Urinary bladder (tissue), 4 donors: ENCODE results near the gene SIAH1. TPM values are rescaled to one million over a fixed set of nuclear protein-coding genes. Genes with fewer than 3 reads are reported as not detected.
"Not testable (repeated sequence)": the region's sequence is repeated elsewhere in the genome, so short reads cannot be mapped to it uniquely, and the experiment has no call there.

Source experiments
- DNase-seq: peaks from one replicate; pipeline ENCODE4 v3.0.0-alpha.2; 2015; ENCODE audit errors: extremely low spot score
- H3K27ac ChIP-seq: one replicate; pipeline ENCODE4 v1.5.1; 2013; ENCODE audit warnings: low read depth, mild to moderate bottlenecking, moderate library complexity
- H3K36me3 ChIP-seq: one replicate; pipeline ENCODE4 v1.6.1; 2013; ENCODE audit warnings: mild to moderate bottlenecking, moderate library complexity; ENCODE audit not compliant: insufficient read depth
- H3K4me1 ChIP-seq: one replicate; pipeline ENCODE4 v1.6.1; 2013; ENCODE audit warnings: mild to moderate bottlenecking, moderate library complexity; ENCODE audit not compliant: insufficient read depth
- H3K4me3 ChIP-seq: one replicate; pipeline ENCODE4 v1.5.1; 2013; ENCODE audit warnings: low read depth, low read length
- WGBS: extraction: QIAGEN DNeasy Blood & Tissue Kit; methylation state at CpG from one replicate; pipeline ENCODE4 v1.1.7; 2013; 5-methylcytosine and 5-hydroxymethylcytosine counted together
- polyA plus RNA-seq: library from polyadenylated mRNA; stranded (reverse); fragments of 200-250 nt; gene quantifications from one replicate; pipeline ENCODE4 v1.2.3, GENCODE V29; 2013
- total RNA-seq: library from RNA; depleted of rRNA; stranded (reverse); fragments of >200 nt; gene quantifications from one replicate; pipeline ENCODE4 v1.2.3, GENCODE V29; 2014
- donor health status: healthy with polysubstance abuse.
- donor health status: healthy.

SIAH1 gene
- total and polyA plus RNA-seq, 2 donors = 17.2 to 51.1 TPM

DNA sequence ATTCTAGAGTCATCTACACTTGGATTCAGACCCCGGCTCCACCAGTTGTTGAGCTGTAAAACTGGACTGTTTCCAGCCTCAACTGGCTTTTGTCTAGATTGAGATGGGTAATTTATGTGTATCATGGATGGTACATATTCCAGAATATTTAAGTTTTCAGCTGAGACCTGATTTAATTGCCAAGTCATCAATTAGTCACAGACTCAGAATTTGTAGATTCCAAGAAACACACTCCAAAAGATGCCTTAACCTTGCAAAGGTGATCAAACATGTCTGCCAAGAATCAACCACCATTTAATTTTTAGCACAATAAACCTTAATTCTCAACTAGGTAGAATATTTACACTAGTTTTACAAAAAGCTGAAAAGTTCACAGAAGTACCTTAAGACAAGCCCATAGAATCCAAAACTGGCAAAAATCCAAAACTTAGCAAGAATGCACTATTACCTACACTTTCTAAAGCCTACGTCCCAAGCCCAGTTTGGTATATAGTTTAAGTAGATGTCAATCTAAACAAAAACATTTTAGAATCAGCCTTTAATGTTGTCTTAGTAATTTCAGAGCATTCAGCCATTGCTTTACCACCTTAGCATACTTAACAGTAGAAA, 17.7 kb downstream of the SIAH1 start:
- H3K27ac ChIP-seq = no peak overlapping the region
- peaks cover 2% of the 10 kb centered on the region for H3K4me1 ChIP-seq
- no peak for DNase-seq
- no peak overlapping the region for H3K4me3 ChIP-seq
- 47% methylated on average over 2 of the region's 2 CpGs for WGBS
- no peaks in the 10 kb centered on the region for H3K36me3 ChIP-seq

DNA sequence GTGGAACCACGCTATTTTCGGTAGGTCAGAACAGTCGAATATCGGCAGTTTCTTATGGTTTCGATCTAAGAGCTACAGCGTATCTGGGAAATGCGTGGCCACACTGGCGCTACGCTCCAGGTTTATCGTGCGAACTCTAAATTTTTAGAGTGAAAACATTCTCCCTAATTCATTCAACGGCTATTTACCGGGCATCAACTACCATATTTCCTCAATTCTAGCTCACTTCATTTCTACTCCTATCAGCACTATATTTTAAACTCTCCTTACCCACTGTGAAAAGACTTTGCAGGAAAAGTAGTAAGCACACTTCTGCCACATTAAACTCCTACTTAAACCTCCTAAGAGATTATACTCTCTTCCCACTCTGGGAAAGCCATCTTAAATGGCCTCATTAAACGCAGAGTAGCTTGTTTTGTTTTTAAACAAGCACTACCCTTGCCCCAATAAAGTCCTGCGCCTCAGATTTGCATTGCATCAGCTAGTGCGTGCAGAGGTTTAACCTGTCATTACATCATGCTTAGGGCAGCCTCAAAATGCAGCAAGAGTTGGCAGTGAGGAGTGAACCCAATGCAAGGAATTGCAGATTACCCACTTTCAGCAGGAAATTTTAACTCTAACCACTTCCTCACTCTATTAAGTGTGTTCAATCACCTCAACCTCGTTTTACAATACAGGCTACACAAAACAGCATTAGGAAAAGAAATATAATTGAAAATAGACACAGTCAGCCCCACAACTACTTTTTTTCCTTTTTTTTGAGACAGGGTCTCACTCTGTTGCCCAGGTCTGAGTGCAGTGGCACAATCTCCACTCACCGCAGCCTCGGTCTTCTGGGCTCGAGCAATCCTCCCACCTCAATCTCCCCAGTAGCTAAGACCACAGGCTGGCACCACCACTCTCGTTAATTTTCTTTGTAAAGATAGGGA, 18.8 kb downstream of the SIAH1 start:
- no peaks in the 10 kb centered on the region for H3K36me3 ChIP-seq
- no peak for DNase-seq
- H3K4me1 ChIP-seq = peaks cover 2% of the 10 kb centered on the region
- WGBS = 16% methylated on average over 21 of the region's 21 CpGs
- peak overlapping the region; percentile 64 for H3K4me3 ChIP-seq
- H3K27ac ChIP-seq = peak overlapping the region; percentile 68

DNA sequence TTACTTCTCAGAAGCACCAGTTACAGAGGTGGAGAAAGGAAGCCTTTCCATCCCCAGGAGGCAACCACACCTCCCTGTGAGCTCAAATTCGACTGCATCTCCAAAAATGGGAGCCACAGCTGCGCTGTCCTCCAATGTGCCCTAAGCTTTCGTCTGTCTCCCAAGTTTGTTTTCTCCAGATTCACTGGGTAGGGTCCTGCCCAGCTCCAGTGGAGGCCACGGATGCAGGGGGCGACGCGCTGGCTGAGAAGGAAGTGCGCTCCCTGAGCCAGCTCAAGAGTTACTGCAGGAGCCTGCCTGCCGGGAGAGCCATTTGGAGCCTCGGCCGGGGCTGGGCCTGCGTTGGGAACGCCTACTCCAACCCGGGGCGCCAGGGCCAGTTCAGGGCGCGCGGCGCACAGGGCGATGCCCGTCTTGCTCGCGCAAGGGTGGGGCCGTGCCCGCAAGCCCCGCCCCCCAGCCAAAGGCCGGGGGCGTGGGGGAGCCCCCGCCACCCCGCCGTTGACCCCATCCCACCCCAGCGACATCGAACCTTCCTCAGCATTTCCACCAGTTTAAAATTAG, 19.5 kb downstream of the SIAH1 start:
- H3K4me1 ChIP-seq = peaks cover 2% of the 10 kb centered on the region
- no peak for DNase-seq
- peak overlapping the region; percentile 64 for H3K4me3 ChIP-seq
- peaks cover 2% of the 10 kb centered on the region for H3K36me3 ChIP-seq
- WGBS = 1% methylated on average over 33 of the region's 33 CpGs
- peak overlapping the region; percentile 68 for H3K27ac ChIP-seq

DNA sequence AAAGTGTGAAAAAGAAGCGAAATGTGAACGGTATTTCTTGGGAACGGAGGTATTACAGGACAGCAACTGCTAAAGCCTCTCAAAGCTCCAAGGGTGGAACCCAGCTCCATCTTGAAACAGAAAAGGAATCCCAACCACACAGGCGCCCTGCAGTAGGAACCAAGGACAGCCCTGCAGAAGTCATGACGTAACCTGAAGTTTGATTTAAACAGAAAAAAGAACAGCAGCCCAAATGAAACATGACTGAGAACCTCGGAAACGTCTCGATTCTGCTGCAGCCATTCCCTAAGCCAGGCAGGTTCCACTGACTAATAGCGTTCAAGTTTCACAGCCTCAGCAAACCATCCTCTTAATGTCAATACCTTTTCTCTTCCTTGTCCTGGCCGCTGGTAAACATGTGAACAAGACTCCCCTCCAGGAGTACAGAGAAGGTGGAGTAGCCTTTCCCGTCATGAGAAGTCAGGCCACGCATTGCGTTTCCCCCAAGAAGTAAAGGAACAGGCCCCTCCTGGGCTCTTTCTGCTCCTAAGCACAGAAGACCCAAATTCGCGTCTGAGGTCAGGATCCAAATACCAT, 20.1 kb downstream of the SIAH1 start:
- WGBS = 45% methylated on average over 15 of the region's 15 CpGs
- Histone ChIP-seq H3K36me3 (peaks cover 2% of the 10 kb centered on the region), H3K27ac (no peak overlapping the region), H3K4me1 (peaks cover 2% of the 10 kb centered on the region), H3K4me3 (peak overlapping the region; percentile 23)
- DNase-seq = no peak

DNA sequence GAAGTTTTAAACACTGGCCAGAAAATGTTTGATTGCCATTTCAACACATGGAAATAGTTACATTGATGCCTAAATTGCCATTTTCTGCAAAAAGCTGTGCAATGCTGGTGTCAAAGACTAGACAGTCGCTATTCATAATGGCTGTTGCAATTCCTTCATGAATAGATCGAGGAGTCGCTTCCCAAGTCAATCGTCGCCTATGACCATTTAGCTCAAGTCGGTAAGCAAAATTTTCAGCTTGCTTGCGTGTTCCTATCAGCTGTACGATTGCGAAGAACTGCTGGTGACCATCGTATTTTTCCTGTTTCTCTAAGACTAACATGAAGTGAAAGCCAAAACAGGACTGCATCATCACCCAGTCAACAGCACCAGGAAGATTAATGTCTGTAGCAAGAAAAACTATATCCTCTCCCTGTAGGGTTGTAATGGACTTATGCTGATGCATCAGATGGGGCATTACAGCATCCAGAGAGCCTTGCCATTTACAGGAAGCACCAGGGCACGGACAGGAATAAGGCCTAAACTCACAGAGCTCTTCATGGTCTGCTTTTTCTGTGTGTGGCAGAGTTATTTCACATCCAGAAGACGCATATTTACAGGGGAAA, 23.6 kb downstream of the SIAH1 start:
- DNase-seq = no peak
- H3K27ac ChIP-seq = no peak overlapping the region
- H3K4me3 ChIP-seq = no peak overlapping the region
- no peaks in the 10 kb centered on the region for H3K4me1 ChIP-seq
- WGBS = 92% methylated on average over 12 of the region's 12 CpGs
- H3K36me3 ChIP-seq = peaks cover 2% of the 10 kb centered on the region

DNA sequence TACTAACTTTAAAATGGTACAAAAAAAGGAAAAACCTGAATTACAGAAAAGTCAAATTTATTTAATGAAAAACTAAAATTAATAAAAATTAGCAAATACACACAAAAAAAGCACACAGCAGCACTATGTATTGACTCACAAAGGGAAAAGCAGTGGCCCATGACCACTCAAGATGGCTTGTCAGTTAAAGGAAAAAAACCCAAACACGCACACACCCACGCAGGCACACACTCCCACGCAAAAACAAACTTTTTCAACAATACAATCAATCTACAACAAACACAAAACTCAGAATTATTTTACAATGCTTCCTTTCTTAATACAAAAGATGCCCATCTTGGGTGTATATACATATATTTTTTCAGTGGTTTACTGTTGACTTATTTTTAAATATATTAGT, 24.2 kb downstream of the SIAH1 start:
- Histone ChIP-seq H3K36me3 (peaks cover 2% of the 10 kb centered on the region), H3K27ac (no peak overlapping the region), H3K4me1 (no peaks in the 10 kb centered on the region), H3K4me3 (no peak overlapping the region)
- no peak for DNase-seq
- WGBS = 95% methylated on average over 3 of the region's 3 CpGs

DNA sequence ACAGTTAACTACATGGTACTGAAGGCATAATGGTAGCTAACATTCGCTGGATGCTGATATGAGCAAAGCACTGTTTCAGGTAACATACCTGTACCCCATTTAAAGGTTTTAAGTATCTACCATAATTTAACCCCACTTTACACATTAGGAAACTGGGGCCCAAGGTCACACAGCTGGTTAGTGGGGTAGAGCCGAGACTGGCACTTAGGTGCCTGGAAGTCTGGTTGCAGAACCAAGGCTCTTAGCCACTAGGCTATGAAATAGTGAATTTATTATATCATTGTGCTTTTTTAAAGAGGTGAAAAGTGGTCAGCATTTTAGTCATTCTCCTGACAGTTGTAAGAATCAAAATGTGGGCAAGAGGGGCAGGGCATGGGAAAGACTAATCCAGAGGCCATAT, 25.2 kb downstream of the SIAH1 start:
- Histone ChIP-seq H3K27ac (no peak overlapping the region), H3K36me3 (peaks cover 2% of the 10 kb centered on the region), H3K4me3 (no peak overlapping the region), H3K4me1 (no peaks in the 10 kb centered on the region)
- DNase-seq = no peak
- 97% methylated on average over 2 of the region's 2 CpGs for WGBS

DNA sequence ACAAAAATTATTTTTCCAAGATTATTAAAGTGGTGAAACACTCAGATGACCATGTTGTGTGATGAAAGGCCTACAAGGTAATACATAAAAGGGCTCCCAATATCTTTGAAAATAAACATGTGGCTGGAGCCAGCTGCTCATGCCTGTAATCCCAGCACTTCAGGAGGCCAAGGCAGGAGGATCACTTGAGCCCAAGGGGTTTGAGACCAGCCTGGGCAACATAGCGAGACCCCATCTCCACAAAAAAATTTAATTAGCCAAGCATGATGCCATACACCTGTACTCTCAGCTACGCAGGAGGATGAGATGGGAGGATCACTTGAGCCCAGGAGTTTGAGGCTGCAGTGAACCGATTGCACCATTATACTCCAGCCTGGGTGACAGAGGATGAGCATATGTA, 26.8 kb downstream of the SIAH1 start:
- DNase-seq = no peak
- Histone ChIP-seq H3K4me3 (no peak overlapping the region), H3K36me3 (peaks cover 2% of the 10 kb centered on the region), H3K27ac (no peak overlapping the region), H3K4me1 (no peaks in the 10 kb centered on the region)
- 94% methylated on average over 3 of the region's 3 CpGs for WGBS

DNA sequence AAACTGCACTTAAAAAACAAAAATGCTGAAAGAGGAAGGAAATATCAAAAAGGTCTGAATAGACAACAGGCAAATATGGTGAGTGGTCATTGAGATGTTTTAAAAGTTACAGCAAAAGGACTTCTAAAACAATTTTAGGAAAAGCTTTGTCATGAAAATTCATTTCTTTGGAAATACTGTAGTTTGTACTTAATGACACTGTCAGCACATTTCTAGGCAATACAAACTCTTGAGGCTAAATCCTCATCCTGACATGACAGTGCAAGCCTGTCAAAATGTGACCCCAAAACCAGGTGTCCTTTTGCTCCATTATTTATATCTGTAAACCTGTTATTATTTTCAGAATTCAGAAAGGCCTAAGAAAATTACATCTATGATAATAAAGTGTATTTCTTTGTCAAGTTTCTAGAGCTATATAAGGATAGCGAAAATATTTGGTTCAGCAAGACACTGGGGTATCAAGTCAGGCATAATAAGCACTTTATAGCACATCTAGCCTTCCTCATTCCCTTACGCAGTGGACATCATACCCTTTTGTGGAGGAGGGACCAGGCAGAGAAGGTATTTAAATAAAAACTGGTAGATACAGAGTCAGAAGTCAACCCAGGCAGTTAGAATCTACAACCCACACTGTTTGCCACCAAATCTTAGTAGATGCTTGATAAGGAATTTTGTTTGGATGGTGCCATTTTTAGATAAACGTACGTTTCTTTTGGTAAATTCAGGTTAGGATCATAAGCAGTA, 28.4 kb downstream of the SIAH1 start:
- no peak for DNase-seq
- H3K27ac ChIP-seq = no peak overlapping the region
- peaks cover 2% of the 10 kb centered on the region for H3K36me3 ChIP-seq
- 87% methylated on average over 4 of the region's 4 CpGs for WGBS
- H3K4me3 ChIP-seq = no peak overlapping the region
- H3K4me1 ChIP-seq = no peaks in the 10 kb centered on the region

DNA sequence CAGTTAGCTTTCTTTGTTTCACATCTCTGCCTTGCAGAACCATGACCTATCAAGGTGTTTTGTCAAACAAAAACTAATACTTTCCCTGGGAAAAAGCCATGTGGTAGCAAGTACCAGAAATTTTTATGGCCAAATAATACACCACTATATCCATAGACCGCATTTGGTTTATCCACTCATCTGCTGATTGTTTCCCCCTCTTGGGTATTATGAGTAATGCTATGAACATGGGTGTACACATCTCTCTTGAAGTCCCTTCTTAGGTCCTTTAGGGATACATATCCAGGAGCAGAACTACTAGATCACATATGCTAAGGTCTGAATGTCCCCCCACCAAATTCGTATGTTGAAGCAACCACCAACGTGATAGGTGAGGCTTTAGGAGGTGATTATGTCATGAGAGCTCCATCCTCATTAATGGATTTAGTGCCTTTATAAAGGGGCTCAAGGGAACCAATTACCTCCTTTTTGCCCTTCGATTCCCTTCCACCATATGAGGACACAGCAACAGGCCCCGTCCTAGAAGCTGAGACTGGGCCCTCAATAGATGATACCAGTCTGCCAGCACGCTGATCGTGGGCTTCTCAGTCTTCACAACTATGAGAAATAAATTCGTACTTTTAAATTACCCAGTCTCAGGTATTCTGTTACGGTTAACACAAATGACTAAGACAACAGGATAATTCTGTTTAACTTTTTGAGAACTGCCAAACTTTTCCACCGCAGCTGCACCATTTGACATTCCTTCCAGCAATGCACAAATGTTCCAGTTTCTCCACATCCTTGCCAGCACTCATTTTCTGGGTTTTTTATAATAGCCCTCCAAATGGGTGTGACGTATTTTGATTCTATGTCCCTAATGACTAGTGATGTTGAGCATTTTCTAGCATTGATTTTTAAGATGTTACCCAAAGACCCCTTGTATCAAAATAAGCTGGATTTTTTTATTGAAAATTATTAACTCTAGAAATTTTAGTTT, 30.0 kb downstream of the SIAH1 start:
- WGBS = 86% methylated on average over 11 of the region's 11 CpGs
- no peak for DNase-seq
- Histone ChIP-seq H3K4me1 (no peaks in the 10 kb centered on the region), H3K36me3 (peaks cover 4% of the 10 kb centered on the region), H3K4me3 (no peak overlapping the region), H3K27ac (no peak overlapping the region)

DNA sequence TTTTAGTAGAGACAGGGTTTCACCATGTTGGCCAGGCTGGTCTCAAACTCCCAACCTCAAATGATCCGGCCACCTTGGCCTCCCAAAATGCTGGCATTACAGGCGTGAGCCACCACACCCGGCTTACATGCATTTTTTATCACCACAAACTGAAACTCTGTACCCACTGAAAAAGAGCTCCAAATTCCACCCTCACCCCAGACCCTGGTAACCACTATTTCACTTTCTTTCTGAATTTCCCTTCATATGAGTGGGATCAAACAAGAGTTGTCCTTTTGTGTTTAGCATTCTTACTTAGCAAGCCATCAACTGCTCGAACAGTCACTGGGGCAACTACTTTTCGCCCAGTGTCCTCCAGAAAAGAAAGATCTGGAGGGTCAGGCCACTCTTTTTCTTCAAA, 30.8 kb downstream of the SIAH1 start:
- H3K4me3 ChIP-seq, H3K36me3 ChIP-seq, H3K27ac ChIP-seq, DNase-seq, H3K4me1 ChIP-seq: not testable (repeated sequence)
- 96% methylated on average over 5 of the region's 5 CpGs for WGBS

DNA sequence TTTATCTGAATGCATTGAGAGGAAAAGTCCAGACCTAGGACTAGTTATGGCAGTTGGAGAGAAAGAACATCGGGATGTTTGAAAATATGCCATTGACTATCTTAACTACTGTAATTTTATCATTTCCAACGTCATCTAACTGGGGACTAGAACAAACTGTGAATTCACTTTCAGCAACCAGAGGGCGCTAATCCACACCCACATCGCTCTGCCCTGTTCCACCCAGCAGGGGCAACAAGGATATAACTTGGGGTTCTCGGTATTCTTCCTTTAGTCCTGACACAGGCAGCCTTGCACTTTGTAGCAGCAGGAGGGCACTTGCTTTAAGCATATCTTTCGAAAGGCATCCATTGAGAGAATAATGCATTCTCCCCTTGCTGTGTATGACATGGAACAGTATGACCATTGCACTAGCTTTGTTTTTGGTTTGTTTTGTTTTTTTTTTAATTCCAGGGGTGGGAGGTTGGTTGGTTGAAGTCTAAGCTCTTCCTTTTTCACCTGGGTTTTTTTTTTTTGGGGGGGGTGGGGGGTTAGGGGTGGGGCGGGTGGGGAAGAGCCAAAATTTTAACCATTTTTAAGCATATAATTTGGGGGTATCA, 31.5 kb downstream of the SIAH1 start:
- 26% methylated on average over 7 of the region's 7 CpGs for WGBS
- H3K36me3 ChIP-seq = peaks cover 4% of the 10 kb centered on the region

More for the DNA sequence above, 31.5 kb downstream of the SIAH1 start:
- no peaks in the 10 kb centered on the region for H3K4me1 ChIP-seq
- no peak overlapping the region for H3K4me3 ChIP-seq
- no peak overlapping the region for H3K27ac ChIP-seq
- DNase-seq = peak; percentile 14
